Measurements from ENCODE around the gene TSHR.

DNA sequence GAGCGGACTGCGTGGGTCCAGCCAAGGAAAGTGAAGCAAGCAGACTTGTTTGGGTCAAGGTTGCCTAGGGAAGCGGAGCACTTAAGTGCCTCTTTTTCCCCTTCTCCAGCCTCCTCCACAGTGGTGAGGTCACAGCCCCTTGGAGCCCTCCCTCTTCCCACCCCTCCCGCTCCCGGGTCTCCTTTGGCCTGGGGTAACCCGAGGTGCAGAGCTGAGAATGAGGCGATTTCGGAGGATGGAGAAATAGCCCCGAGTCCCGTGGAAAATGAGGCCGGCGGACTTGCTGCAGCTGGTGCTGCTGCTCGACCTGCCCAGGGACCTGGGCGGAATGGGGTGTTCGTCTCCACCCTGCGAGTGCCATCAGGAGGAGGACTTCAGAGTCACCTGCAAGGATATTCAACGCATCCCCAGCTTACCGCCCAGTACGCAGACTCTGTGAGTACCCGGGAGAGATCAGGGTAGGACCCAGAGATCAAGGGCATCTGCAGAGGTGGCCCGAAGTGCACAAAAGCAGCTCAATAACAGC is at the start of gene TSHR:
- TF ChIP-seq ELF4 (CRISPR knock-in tag; IDR thresholded peaks at IDR 0.05; ENCODE audit: low read depth) (no peak), TEAD4 (CRISPR knock-in tag; IDR thresholded peaks at IDR 0.05) (no peak), TEAD1 (CRISPR knock-in tag; IDR thresholded peaks at IDR 0.05) (no peak), ESRRA (CRISPR knock-in tag; IDR thresholded peaks at IDR 0.05; ENCODE audit: borderline replicate concordance) (no peak), ZNF317 (CRISPR knock-in tag; IDR thresholded peaks at IDR 0.05; ENCODE audit: borderline replicate concordance, low read depth) (no peak), JUN (CRISPR knock-in tag; IDR thresholded peaks at IDR 0.05) (no peak), ZNF121 (CRISPR knock-in tag; IDR thresholded peaks at IDR 0.05) (no peak)
- TF ChIP-seq, protein P1, sequence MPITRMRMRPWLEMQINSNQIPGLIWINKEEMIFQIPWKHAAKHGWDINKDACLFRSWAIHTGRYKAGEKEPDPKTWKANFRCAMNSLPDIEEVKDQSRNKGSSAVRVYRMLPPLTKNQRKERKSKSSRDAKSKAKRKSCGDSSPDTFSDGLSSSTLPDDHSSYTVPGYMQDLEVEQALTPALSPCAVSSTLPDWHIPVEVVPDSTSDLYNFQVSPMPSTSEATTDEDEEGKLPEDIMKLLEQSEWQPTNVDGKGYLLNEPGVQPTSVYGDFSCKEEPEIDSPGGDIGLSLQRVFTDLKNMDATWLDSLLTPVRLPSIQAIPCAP (CRISPR knock-in tag; IDR thresholded peaks at IDR 0.05) = no peak
- TF ChIP-seq, protein P2, sequence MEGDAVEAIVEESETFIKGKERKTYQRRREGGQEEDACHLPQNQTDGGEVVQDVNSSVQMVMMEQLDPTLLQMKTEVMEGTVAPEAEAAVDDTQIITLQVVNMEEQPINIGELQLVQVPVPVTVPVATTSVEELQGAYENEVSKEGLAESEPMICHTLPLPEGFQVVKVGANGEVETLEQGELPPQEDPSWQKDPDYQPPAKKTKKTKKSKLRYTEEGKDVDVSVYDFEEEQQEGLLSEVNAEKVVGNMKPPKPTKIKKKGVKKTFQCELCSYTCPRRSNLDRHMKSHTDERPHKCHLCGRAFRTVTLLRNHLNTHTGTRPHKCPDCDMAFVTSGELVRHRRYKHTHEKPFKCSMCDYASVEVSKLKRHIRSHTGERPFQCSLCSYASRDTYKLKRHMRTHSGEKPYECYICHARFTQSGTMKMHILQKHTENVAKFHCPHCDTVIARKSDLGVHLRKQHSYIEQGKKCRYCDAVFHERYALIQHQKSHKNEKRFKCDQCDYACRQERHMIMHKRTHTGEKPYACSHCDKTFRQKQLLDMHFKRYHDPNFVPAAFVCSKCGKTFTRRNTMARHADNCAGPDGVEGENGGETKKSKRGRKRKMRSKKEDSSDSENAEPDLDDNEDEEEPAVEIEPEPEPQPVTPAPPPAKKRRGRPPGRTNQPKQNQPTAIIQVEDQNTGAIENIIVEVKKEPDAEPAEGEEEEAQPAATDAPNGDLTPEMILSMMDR (IDR thresholded peaks at IDR 0.05) = no peak; the same call in 1 of the 2 replicates
- TF ChIP-seq, protein P3, sequence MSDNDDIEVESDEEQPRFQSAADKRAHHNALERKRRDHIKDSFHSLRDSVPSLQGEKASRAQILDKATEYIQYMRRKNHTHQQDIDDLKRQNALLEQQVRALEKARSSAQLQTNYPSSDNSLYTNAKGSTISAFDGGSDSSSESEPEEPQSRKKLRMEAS (CRISPR knock-in tag; IDR thresholded peaks at IDR 0.05) = no peak
- TF ChIP-seq, protein P4, sequence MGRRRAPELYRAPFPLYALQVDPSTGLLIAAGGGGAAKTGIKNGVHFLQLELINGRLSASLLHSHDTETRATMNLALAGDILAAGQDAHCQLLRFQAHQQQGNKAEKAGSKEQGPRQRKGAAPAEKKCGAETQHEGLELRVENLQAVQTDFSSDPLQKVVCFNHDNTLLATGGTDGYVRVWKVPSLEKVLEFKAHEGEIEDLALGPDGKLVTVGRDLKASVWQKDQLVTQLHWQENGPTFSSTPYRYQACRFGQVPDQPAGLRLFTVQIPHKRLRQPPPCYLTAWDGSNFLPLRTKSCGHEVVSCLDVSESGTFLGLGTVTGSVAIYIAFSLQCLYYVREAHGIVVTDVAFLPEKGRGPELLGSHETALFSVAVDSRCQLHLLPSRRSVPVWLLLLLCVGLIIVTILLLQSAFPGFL (CRISPR knock-in tag; IDR thresholded peaks at IDR 0.05; ENCODE audit: borderline replicate concordance) = no peak
- TF ChIP-seq, protein P5, sequence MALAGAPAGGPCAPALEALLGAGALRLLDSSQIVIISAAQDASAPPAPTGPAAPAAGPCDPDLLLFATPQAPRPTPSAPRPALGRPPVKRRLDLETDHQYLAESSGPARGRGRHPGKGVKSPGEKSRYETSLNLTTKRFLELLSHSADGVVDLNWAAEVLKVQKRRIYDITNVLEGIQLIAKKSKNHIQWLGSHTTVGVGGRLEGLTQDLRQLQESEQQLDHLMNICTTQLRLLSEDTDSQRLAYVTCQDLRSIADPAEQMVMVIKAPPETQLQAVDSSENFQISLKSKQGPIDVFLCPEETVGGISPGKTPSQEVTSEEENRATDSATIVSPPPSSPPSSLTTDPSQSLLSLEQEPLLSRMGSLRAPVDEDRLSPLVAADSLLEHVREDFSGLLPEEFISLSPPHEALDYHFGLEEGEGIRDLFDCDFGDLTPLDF (CRISPR knock-in tag; IDR thresholded peaks at IDR 0.05) = no peak
